ENCODE measurements around the gene DBR1.

The DBR1 gene

DNA sequence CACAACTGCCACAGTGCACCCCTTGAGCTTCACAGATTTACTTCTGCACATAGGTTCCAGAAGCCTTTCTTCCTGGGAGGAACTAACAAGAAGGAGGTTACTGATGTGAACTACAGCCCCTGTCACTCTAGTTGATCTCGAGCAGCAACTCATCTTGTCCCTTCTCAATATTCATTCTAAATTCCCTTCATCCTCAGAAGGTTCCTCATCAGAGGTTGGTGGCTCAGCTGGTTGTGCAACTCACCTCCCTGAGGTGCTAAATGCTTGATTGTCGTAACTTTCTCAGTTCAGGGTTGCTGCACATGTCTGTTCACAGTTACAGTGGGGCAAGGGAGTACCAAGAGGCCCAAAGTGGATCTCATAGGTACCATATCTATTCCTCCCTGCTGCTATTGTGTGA is 36.9 kb downstream of the DBR1 start:
- no peaks in the 10 kb centered on the region for H3K27me3 ChIP-seq (replicated peaks; ENCODE audit: control insufficient read depth, insufficient read depth, low read length)
- no peaks in the 10 kb centered on the region for H3K36me3 ChIP-seq (ENCODE audit: control insufficient read depth, insufficient read depth, low read length, severe bottlenecking)
- H3K9me3 ChIP-seq (ENCODE audit: control insufficient read depth, low read length) = no peaks in the 10 kb centered on the region
- peaks cover 2% of the 10 kb centered on the region for H3K4me1 ChIP-seq (ENCODE audit: control insufficient read depth, insufficient read depth, low read length)
- no peak for DNase-seq (ENCODE audit: low read depth)
- H3K4me3 ChIP-seq (ENCODE audit: low read length) = no peak overlapping the region
- no peak overlapping the region for H3K9ac ChIP-seq (ENCODE audit: low read length)

DNA sequence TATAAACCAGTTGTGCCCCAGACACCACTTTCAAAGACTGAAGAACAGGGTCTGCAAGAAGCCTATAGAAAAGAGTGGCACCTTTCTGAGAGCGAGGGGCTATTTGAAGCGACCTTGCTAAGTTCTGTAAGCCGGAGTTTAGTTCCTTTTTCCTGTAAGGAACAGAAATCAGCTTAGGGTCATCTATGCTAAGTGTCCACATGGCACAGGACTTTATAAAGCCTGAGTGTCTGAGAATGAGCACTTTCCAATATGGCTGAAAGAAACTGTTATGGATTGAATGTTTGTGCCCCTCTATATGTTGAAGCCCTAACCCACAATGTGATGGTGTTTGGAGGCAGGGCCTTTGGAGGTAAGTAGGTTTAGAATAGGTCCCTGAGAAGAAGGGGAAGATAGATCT is 38.5 kb downstream of the DBR1 start:
- no peaks in the 10 kb centered on the region for H3K9me3 ChIP-seq (ENCODE audit: control insufficient read depth, low read length)
- H3K36me3 ChIP-seq (ENCODE audit: control insufficient read depth, insufficient read depth, low read length, severe bottlenecking) = no peaks in the 10 kb centered on the region
- DNase-seq (ENCODE audit: low read depth) = no peak
- no peak overlapping the region for H3K4me3 ChIP-seq (ENCODE audit: low read length)
- no peak overlapping the region for H3K9ac ChIP-seq (ENCODE audit: low read length)
- no peaks in the 10 kb centered on the region for H3K27me3 ChIP-seq (replicated peaks; ENCODE audit: control insufficient read depth, insufficient read depth, low read length)
- H3K4me1 ChIP-seq (ENCODE audit: control insufficient read depth, insufficient read depth, low read length) = peaks cover 2% of the 10 kb centered on the region

DNA sequence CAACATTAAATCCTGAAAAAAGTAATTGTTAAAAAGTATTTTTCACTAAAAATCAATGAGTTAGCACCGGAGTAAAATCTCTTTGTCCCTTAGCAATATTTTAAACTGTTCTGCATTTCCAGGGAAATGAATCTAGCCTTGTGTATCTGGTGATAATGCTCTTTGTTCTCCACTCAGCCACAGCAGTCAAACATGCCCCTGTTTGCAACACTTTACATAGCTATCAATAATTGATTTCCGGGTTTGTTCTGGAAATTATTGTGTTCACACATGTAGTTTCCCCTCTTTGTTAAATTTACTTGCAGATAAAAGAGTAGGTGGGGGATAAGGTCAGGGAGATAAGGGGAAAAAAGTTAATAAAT is 38.9 kb downstream of the DBR1 start:
- Histone ChIP-seq H3K4me1 (ENCODE audit: control insufficient read depth, insufficient read depth, low read length) (no peaks in the 10 kb centered on the region), H3K36me3 (ENCODE audit: control insufficient read depth, insufficient read depth, low read length, severe bottlenecking) (no peaks in the 10 kb centered on the region), H3K27me3 (replicated peaks; ENCODE audit: control insufficient read depth, insufficient read depth, low read length) (no peaks in the 10 kb centered on the region), H3K4me3 (ENCODE audit: low read length) (no peak overlapping the region), H3K9ac (ENCODE audit: low read length) (no peak overlapping the region), H3K9me3 (ENCODE audit: control insufficient read depth, low read length) (no peaks in the 10 kb centered on the region)
- DNase-seq (ENCODE audit: low read depth) = no peak

DNA sequence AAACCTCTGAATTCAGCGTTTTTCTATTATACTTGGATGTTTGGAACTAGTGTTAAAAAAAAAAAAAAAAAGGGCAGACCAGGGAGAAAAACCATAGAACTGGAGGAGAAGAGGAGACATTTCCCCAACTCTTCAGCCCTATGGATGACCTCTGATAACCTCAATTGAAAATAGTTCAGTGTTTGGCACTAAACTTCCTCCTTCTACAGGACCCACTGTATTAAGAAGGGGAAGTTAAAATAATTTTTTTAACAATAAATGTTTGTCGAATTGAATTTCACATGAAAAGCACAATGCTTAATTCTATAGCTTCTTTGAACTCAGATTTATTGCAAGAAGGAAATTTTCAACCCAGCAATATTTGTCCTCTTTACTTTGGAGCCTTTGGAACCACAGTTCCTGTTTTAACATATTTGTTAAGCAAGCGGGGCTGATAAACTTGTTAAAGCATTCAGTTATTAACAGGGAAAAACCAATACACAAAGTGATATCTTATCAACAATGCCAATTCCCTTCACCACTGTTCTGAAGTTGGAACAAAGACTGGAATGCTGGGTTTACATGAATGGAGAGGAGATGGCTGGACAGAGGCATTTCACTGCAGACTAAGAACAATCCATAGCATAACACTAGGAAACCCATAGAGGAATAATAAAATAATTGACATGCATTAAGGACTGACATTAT is 39.4 kb downstream of the DBR1 start:
- Histone ChIP-seq H3K4me1 (ENCODE audit: control insufficient read depth, insufficient read depth, low read length) (no peaks in the 10 kb centered on the region), H3K27me3 (replicated peaks; ENCODE audit: control insufficient read depth, insufficient read depth, low read length) (no peaks in the 10 kb centered on the region), H3K4me3 (ENCODE audit: low read length) (no peak overlapping the region), H3K9ac (ENCODE audit: low read length) (no peak overlapping the region), H3K9me3 (ENCODE audit: control insufficient read depth, low read length) (no peaks in the 10 kb centered on the region), H3K36me3 (ENCODE audit: control insufficient read depth, insufficient read depth, low read length, severe bottlenecking) (no peaks in the 10 kb centered on the region)
- no peak for DNase-seq (ENCODE audit: low read depth)

DNA sequence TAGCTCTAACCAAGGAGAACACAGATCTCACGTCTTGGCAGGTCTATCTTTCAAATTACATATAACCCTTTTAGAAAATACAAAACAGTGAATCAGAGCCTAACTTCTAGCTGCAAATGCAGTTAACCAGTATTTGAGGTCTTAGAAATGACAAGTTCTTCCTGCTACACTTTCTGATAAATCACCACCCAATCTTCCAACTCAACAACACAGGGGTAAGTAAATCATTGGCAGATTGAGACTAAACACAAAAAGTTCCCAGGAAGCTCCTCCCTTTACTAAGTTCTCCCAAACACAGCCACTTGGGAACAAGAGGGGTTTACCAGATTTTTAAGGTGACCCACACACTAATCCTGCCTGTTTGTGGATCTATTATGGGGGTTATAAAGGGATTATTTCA is 42.5 kb downstream of the DBR1 start, which contains the start of gene A4GNT:
TSS of gene A4GNT (minus strand) at position 152 of the 400 bp plus-strand sequence. CDS start 1,134 bp downstream, outside the sequence.
- no peak within 1 kb of the TSS for H3K9ac ChIP-seq (ENCODE audit: low read length)
- no peaks in the 10 kb centered on the region for H3K36me3 ChIP-seq (ENCODE audit: control insufficient read depth, insufficient read depth, low read length, severe bottlenecking)
- no peaks in the 10 kb centered on the region for H3K4me1 ChIP-seq (ENCODE audit: control insufficient read depth, insufficient read depth, low read length)
- DNase-seq (ENCODE audit: low read depth) = no peak
- no peak within 1 kb of the TSS for H3K4me3 ChIP-seq (ENCODE audit: low read length)
- no peaks in the 10 kb centered on the region for H3K9me3 ChIP-seq (ENCODE audit: control insufficient read depth, low read length)
- H3K27me3 ChIP-seq (replicated peaks; ENCODE audit: control insufficient read depth, insufficient read depth, low read length) = no peaks in the 10 kb centered on the region

DNA sequence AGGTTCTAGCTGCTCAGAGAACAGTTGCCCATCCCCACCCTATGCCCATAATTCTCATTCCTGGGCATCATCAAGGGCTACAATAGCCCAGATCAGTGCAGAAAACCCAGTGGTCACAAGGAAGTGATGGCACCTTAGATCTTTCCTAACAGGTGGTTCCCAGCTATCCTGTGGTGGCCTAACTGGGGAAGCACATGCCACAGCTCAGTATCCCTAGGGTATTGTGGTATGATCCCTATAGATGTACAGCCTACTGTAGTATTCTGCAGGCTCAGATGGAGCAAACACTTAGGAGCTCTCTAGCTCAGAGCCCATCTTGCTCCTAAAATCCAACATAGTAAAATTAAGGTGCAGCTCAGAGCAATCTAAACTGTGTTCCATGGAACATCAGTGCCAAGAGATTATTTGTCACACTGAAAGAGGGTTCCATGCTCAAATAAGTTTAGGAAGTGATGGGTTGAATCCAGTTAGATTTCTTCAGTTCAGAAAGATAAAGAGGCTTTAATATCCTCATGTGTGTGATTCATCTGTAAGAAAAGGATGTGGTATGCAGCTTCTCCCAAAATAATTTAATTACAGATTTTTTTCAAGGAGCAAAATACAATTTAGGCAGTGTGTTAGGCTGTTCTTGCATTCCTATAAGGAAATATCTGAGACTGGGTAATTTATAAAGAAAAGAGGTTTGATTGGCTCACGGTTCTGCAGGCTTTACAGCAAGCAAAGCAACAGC is 46.9 kb downstream of the DBR1 start:
- peaks cover 18% of the 10 kb centered on the region for H3K4me1 ChIP-seq (ENCODE audit: control insufficient read depth, insufficient read depth, low read length)
- no peaks in the 10 kb centered on the region for H3K27me3 ChIP-seq (replicated peaks; ENCODE audit: control insufficient read depth, insufficient read depth, low read length)
- H3K36me3 ChIP-seq (ENCODE audit: control insufficient read depth, insufficient read depth, low read length, severe bottlenecking) = no peaks in the 10 kb centered on the region
- peaks cover 4% of the 10 kb centered on the region for H3K9me3 ChIP-seq (ENCODE audit: control insufficient read depth, low read length)
- H3K9ac ChIP-seq (ENCODE audit: low read length) = no peak overlapping the region
- DNase-seq (ENCODE audit: low read depth) = no peak
- no peak overlapping the region for H3K4me3 ChIP-seq (ENCODE audit: low read length)

DNA sequence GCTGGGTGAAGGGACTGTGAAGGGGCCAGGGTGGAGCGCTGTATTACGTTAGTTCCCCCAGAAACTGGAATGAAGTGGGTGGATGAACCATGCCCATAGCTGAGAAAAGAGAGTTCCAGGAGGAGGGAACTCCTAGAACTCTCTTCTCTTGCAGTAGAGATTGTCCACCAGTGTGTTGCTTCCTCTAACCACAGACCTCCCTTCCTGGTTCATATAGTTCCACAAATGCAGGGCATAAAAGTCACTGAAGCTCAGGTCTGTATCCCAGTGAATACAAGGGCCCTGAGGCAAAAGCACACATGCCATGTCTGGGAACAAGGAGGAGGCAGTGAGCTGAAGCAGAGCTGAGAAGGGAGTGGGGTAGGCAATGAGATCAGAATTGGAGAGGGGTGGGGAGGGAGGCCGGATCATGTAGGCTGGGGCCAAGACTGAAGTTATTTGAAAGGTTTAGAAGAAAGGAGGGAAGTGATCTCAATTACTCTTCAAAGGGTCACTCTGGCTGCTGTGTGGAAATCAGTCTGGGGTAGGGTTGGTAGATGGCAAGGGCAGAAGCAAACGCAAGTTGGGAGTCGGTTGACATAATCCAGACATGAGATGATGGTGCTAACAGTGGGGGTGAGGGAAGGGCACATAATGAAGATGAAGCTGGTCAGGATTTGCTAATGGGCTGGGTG is 49.0 kb downstream of the DBR1 start:
- Histone ChIP-seq H3K9me3 (ENCODE audit: control insufficient read depth, low read length) (peaks cover 4% of the 10 kb centered on the region), H3K9ac (ENCODE audit: low read length) (peak overlapping the region; percentile 4), H3K4me1 (ENCODE audit: control insufficient read depth, insufficient read depth, low read length) (peaks cover 18% of the 10 kb centered on the region), H3K36me3 (ENCODE audit: control insufficient read depth, insufficient read depth, low read length, severe bottlenecking) (no peaks in the 10 kb centered on the region), H3K27me3 (replicated peaks; ENCODE audit: control insufficient read depth, insufficient read depth, low read length) (no peaks in the 10 kb centered on the region), H3K4me3 (ENCODE audit: low read length) (peak overlapping the region; percentile 42)
- DNase-seq (ENCODE audit: low read depth) = peak; percentile 68

DNA sequence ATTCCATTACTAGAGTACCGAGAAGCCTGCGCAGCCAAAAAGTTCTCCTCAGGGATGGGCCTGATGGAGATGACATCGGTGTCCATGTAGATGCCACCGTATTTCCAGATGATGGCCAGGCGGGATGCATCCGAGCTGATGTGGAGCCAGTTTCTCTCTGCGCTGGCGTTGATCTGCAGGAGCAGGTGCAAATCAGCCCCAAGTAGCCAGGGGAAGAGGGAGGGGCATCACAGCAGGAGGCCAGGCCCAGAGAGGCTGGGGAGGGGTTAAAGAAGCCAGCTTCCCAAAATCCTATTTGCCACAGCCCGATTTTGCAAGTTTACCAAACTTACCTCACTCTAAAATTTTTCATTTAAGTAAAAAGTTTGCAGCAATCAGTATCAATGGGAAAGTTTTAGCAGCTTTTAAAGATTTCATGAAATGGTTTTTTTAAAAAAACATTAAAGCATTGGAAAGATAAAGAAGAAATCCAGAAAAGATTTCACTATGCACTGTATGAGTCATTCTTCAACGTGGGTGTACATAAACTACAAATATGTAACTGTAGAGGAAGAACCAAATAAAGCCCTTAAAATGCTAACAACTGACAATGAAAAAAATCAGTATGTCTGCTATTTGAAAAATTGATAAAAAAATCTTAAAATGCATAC is 49.9 kb downstream of the DBR1 start:
- H3K9me3 ChIP-seq (ENCODE audit: control insufficient read depth, low read length) = peaks cover 4% of the 10 kb centered on the region
- no peaks in the 10 kb centered on the region for H3K27me3 ChIP-seq (replicated peaks; ENCODE audit: control insufficient read depth, insufficient read depth, low read length)
- no peaks in the 10 kb centered on the region for H3K36me3 ChIP-seq (ENCODE audit: control insufficient read depth, insufficient read depth, low read length, severe bottlenecking)
- DNase-seq (ENCODE audit: low read depth) = peak; percentile 76
- peaks cover 18% of the 10 kb centered on the region for H3K4me1 ChIP-seq (ENCODE audit: control insufficient read depth, insufficient read depth, low read length)
- H3K4me3 ChIP-seq (ENCODE audit: low read length) = peak overlapping the region; percentile 42
- H3K9ac ChIP-seq (ENCODE audit: low read length) = peak overlapping the region; percentile 4

DNA sequence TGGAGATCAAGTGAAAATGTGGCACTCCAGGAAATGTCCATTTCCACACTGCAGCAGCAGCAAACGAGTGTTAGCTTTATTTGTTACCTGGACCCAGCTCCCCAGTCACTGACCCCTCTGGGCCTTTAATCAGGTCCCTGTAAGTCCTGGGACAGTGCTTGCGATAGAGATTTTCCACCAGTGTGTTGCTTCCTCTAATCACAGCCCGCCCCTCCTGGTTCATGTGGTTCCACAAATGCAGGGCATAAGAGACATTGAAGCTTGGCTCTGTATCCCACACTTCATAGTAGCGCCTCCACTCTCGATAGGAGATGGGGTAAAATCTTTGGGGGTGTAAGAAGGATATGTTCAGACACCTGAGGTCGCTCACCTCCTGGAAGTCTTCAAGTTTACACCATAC is 50.5 kb downstream of the DBR1 start:
- Histone ChIP-seq H3K27me3 (replicated peaks; ENCODE audit: control insufficient read depth, insufficient read depth, low read length) (no peaks in the 10 kb centered on the region), H3K4me3 (ENCODE audit: low read length) (no peak overlapping the region), H3K9ac (ENCODE audit: low read length) (no peak overlapping the region), H3K4me1 (ENCODE audit: control insufficient read depth, insufficient read depth, low read length) (peaks cover 18% of the 10 kb centered on the region), H3K9me3 (ENCODE audit: control insufficient read depth, low read length) (peaks cover 4% of the 10 kb centered on the region), H3K36me3 (ENCODE audit: control insufficient read depth, insufficient read depth, low read length, severe bottlenecking) (no peaks in the 10 kb centered on the region)
- no peak for DNase-seq (ENCODE audit: low read depth)

DNA sequence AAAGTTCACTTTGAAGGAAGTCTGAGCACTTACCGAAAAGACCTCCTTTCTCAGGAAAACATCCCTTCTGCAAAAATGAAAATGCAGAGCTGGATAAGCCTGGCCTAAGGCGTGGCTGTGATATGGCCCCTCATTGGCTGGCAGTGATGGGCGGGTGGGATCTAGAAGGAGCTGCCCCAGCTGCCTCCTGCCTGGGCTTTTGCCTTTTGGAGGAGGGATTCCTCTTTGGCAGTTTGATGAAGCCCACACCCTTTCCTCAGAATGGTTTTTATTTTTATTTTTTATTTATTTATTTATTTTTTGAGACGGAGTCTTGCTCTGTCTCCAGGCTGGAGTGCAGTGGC is 55.3 kb downstream of the DBR1 start:
- Histone ChIP-seq H3K9ac (ENCODE audit: low read length) (no peak overlapping the region), H3K36me3 (ENCODE audit: control insufficient read depth, insufficient read depth, low read length, severe bottlenecking) (no peaks in the 10 kb centered on the region), H3K9me3 (ENCODE audit: control insufficient read depth, low read length) (peaks cover 4% of the 10 kb centered on the region), H3K4me1 (ENCODE audit: control insufficient read depth, insufficient read depth, low read length) (peaks cover 22% of the 10 kb centered on the region), H3K27me3 (replicated peaks; ENCODE audit: control insufficient read depth, insufficient read depth, low read length) (no peaks in the 10 kb centered on the region), H3K4me3 (ENCODE audit: low read length) (no peak overlapping the region)
- DNase-seq (ENCODE audit: low read depth) = no peak

Measured in adipocyte (in vitro differentiated cells).